GM12874 (cell line): ENCODE data around the gene MRM3.

Experiments
- TF ChIP-seq, protein P1 (sequence below): IDR thresholded peaks from 2 replicates; pipeline ENCODE4 v1.5.1; 2011; ENCODE audit warnings: low read depth, mild to moderate bottlenecking, control low read depth, low read length, moderate library complexity; ENCODE audit not compliant: insufficient read depth

Gene MRM3

DNA sequence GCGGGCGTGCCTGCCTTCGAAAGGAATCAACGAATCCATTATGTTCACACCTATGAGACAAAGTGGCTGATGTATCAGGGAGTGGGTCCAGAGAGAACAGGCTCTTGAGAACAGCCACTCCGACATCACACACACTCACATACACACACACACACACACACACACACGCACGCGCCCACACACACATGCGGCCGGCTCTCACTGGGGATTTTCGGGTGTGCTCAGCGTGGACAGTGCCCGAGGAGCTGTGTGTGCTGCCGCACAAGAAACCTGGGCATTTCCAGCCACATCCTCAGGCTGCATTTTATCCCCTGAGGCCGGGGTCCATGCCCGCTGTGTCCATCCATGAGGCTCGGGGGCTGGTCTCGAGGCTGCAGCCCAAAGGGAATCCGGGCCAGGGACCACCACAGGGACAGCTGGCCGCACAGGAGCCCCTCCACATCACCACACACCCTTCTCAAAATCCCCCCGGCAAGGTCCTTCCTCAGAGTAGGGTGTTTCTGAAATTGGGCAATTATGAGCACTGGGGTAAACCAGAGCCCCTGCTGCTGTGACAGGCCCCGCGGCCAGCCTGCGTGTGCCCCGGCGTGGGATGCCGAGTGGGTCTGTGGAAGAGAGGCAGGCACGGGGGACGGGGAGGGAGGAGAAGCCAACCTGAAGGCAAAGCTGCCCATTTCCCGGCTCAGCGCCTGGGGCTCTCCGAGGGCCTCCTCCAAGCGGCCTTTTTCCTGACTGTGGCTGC, 24.8 kb downstream of the MRM3 start:
- TF ChIP-seq, protein P1, sequence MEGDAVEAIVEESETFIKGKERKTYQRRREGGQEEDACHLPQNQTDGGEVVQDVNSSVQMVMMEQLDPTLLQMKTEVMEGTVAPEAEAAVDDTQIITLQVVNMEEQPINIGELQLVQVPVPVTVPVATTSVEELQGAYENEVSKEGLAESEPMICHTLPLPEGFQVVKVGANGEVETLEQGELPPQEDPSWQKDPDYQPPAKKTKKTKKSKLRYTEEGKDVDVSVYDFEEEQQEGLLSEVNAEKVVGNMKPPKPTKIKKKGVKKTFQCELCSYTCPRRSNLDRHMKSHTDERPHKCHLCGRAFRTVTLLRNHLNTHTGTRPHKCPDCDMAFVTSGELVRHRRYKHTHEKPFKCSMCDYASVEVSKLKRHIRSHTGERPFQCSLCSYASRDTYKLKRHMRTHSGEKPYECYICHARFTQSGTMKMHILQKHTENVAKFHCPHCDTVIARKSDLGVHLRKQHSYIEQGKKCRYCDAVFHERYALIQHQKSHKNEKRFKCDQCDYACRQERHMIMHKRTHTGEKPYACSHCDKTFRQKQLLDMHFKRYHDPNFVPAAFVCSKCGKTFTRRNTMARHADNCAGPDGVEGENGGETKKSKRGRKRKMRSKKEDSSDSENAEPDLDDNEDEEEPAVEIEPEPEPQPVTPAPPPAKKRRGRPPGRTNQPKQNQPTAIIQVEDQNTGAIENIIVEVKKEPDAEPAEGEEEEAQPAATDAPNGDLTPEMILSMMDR: no peak

- TF ChIP-seq, protein P1: no peak
These were observed 25.6 kb downstream of the MRM3 start for GRCh38 chr17:807523-808294.

DNA sequence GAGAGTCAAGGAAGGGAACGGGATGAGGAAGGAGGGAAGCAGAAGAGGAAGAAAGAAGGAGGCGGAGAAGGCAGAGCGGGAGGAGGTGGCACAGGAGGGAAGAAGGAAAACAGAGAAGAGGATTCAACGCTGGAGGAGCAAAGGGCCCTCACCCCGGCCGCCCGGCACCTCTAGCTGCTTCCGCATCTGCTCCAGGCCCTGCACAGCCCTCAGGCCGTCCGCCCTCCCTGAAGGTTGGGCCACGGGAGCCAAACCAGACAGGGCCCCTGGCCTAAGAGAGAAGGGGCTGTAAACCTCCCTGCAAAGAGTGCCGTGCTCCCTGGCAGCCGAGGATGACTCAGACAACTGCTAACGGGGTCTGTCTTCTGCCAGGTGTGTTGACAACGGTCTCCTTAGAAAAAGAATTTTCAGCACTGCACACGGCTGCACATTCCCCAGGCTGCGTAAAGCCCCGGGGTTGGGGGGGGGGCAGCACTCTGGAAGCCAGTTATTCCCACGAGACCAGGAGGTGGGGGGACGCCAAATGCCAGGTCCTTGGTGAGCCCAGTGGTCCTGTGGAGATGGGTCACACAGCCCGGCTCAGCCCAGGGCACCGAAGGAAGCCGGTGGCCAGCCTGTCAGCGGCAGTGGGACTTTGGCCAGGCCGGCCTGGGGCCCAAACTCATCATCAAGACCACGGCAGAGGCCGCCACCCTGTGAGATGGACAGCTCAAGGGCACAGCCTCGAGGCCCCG, 29.1 kb downstream of the MRM3 start:
- TF ChIP-seq, protein P1: no peak

- TF ChIP-seq, protein P1: no peak
These were observed 30.6 kb downstream of the MRM3 start for GRCh38 chr17:812638-813204.

- TF ChIP-seq, protein P1: no peak
These were observed 32.2 kb downstream of the MRM3 start for GRCh38 chr17:814371-814770.

GRCh38 chr17:819251-819650, 37.1 kb downstream of the MRM3 start:
- TF ChIP-seq, protein P1: no peak

- TF ChIP-seq, protein P1: no peak
These were observed 41.3 kb downstream of the MRM3 start for GRCh38 chr17:823501-823902.
